T-helper 2 cell treated with Interferon-gamma antibody and Interleukin-4, amounts not matched to agents 5 μg/mL and 100 μg/mL, for 36 hours (primary cell): ENCODE results near the gene TSPAN32.

Source experiments
- DNase-seq: peaks from one replicate; pipeline ENCODE4 v3.0.0; 2021; ENCODE audit warnings: low spot score
- H3K27ac Mint-ChIP-seq: one replicate; pipeline ENCODE4 v1.8.0; 2021; ENCODE audit warnings: mild to moderate bottlenecking, mixed read lengths
- H3K27me3 Mint-ChIP-seq: one replicate; pipeline ENCODE4 v1.8.0; 2021; ENCODE audit warnings: low read depth, mixed read lengths
- H3K36me3 Mint-ChIP-seq: one replicate; pipeline ENCODE4 v1.8.0; 2021; ENCODE audit warnings: low read depth, mixed read lengths
- H3K4me1 Mint-ChIP-seq: one replicate; pipeline ENCODE4 v1.8.0; 2021; ENCODE audit warnings: low read depth, mixed read lengths
- H3K4me3 Mint-ChIP-seq: one replicate; pipeline ENCODE4 v1.8.0; 2022; ENCODE audit warnings: mild to moderate bottlenecking, moderate library complexity, mixed read lengths
- H3K9me3 Mint-ChIP-seq: one replicate; pipeline ENCODE4 v1.8.0; 2021; ENCODE audit warnings: mixed read lengths

TSPAN32 gene

DNA sequence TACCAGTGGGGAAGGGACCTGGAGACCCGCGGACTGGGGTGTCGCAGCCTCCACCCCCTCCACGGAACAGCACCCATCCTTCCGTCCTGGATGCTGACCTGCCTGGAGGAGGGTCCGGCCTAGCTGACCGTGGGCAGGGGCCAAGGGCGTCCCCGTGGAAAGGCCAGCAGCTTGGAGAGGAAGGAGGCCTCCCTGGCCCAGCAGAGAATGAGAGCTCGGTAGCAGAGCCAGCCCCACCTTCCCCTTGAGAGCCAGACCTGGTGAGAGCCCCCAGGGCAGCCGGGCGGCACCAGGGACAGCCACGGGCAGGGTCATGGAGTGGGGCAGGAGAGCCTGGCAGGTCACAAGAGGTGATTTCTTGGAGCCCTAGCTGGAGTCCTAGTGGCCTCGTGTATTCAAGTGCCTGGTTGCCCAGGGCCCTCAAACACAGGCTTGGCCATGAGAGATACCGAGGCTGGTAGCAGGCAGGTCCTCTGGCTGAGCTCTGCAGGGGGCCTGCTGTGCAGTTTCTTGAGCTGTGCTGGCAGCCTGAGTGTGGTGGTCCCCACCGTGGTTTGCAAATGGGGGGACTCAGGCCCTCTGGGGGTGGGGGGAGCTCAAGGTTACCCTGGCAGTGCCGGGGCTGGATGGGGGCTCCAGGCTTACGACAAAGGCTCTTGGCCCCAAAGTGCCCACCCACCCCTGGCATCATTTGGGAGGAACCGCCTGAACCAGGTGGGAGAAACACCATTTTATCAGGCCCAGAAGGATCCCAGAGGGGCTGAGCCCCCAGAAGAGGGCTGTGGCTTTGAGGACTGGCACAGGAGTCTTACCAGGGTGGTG lies 7.6 kb downstream of the TSPAN32 start:
- Mint-ChIP-seq H3K27me3 (no peaks in the 10 kb centered on the region), H3K4me3 (no peak overlapping the region), H3K27ac (no peak overlapping the region), H3K4me1 (peaks cover 11% of the 10 kb centered on the region), H3K36me3 (peaks cover 5% of the 10 kb centered on the region), H3K9me3 (no peaks in the 10 kb centered on the region)
- DNase-seq: no peak

DNA sequence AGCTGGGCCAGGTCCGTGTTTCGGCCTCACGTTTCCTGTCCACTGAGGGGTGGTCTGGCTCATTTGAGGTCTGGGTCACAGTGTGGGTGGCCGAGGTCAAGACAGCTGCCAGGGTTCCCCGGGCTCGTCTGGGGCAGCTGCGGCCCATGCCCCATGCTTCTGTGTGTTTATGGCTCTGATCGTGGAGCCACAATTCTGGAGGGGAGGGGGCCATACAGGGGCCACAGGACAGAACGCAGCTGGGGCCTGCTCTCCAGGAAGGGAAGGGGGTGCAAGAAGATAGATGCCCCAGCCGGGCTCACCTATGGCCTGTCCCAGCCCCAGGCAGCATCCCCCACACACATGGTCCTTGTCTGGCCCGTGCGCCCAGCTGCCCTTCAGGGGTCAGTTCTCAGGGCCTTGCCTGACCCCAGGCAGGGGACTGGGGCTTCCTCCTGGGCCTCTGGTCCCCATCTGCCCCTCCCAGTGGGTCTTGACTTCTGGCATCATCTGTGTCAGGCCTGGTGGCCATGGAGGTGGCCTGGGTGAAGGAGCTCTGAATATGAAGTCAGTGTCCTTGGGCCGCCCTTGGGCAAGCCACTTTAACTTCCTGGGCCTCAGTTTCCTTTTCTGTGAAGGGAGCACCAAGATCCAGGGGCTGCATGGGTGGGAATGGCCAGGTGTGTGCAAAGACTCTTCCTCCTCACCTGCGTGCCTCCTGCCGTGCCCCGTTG lies 8.4 kb downstream of the TSPAN32 start:
- H3K27ac Mint-ChIP-seq: no peak overlapping the region
- no peak for DNase-seq

DNA sequence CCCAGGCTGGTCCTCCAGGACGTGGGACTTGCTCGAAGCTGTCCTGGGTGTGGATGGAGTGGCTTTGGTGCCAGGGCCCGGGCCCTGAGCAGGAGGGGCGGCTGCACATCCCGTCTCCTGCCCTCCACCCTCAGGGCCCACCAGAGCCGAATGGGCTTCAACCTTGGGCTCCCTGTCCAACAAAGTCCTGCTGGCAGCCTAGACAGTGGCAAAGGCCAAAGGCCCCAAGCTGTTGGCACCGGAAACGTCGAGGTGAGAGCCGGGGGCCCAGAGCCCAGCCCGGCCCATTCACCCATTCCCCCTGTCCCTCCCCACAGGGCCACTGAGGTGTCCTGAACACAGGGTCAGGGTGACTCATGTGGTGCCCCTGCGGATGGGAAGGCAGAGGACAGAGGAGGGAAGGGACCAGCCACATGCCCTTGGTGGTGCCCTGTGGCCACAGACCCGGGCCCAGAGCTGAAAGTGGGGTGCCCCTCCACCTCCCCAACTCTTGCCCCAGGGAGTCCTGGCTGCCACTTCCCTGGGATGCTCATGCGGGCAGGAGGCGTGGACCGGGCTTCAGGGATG lies 9.1 kb downstream of the TSPAN32 start:
- no peaks in the 10 kb centered on the region for H3K9me3 Mint-ChIP-seq
- H3K36me3 Mint-ChIP-seq: peaks cover 3% of the 10 kb centered on the region
- no peak for DNase-seq
- no peaks in the 10 kb centered on the region for H3K27me3 Mint-ChIP-seq
- no peak overlapping the region for H3K4me3 Mint-ChIP-seq
- no peak overlapping the region for H3K27ac Mint-ChIP-seq
- peaks cover 7% of the 10 kb centered on the region for H3K4me1 Mint-ChIP-seq

More for the DNA sequence above, 8.4 kb downstream of the TSPAN32 start:
- H3K4me3 Mint-ChIP-seq: no peak overlapping the region
- H3K36me3 Mint-ChIP-seq: peaks cover 5% of the 10 kb centered on the region
- no peaks in the 10 kb centered on the region for H3K9me3 Mint-ChIP-seq
- no peaks in the 10 kb centered on the region for H3K27me3 Mint-ChIP-seq
- H3K4me1 Mint-ChIP-seq: peaks cover 11% of the 10 kb centered on the region

DNA sequence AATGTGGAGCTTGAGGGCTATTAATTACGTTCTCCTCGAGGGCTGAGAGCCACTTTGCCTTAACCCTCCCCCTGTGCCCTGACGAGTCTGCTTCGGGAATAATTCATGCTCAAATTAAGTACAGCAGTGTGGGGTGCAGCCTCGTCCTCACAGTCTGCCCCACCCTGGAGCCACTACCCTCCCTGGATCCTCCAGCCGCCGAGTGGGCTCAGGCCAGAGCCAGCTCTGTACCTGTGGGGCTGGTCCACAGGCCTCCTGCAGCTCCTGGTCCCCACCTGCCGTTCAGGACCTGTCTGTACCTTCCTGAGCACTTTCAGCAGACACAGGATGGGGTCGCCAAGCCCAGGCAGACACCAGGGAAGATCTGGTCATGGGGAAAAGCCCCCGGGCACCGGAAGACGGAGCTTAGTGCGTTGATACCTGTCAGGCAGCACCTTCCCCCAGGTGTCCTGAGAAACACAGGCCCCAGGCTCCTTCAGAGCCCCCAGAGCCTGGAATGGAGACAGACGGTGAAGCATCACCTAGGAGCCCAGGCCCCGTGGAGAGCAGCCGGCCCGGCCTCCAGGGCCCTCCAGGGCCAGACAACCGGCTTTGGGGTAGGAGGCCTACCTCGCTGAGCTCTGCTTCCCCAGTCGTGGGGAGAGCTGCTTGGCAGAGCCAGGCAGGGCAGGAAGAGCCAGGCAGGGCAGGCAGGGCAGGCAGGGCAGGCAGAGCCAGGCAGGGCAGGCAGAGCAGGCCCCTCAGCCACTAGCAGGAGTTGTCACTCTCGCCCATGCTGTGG lies 9.7 kb downstream of the TSPAN32 start:
- Mint-ChIP-seq H3K9me3 (no peaks in the 10 kb centered on the region), H3K27me3 (no peaks in the 10 kb centered on the region), H3K27ac (no peak overlapping the region), H3K4me3 (no peak overlapping the region), H3K36me3 (no peaks in the 10 kb centered on the region), H3K4me1 (peaks cover under 1% of the 10 kb centered on the region)
- no peak for DNase-seq

DNA sequence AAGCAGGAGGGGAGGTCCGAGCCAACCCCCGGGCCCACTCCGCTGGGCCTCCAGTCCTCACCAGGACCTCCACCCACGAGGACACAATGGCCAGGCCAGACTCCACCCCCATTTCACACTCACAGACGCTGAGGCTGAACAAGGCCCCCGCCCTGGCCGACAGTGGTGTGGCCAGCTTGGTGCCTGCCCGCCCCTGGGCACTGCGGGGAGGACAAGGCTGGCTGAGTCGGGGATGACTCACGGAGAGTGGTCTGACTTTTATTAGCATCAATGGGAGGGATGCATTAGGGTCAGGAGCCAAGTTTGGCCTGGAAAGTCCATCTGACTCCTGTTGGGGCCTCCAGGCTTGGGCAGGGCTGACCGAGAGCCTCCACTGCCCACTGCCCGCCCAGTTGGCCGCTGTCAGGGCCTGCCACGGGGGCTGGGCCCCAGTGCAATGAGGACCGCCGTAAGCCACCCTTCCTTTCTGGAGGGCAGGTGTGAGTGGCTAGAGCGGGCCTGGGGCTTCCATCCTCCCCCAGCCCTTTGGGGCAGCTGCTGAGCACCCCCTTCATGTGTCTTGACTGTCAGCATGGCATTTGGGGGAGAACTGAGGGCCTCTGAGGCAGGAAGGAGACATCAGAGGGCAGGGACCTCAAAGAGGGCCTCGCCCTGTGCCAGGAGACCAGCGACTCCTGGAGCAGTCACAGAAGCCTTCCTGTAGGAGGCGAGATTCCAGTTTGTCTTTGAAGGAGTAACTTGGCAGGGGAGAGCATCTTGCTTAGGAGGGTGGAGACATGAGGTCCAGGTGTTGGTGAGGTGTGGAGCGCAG lies 10.6 kb downstream of the TSPAN32 start:
- no peaks in the 10 kb centered on the region for H3K27me3 Mint-ChIP-seq
- H3K4me3 Mint-ChIP-seq: no peak overlapping the region
- H3K9me3 Mint-ChIP-seq: no peaks in the 10 kb centered on the region
- no peaks in the 10 kb centered on the region for H3K36me3 Mint-ChIP-seq
- H3K4me1 Mint-ChIP-seq: no peaks in the 10 kb centered on the region
- DNase-seq: no peak
- H3K27ac Mint-ChIP-seq: no peak overlapping the region

DNA sequence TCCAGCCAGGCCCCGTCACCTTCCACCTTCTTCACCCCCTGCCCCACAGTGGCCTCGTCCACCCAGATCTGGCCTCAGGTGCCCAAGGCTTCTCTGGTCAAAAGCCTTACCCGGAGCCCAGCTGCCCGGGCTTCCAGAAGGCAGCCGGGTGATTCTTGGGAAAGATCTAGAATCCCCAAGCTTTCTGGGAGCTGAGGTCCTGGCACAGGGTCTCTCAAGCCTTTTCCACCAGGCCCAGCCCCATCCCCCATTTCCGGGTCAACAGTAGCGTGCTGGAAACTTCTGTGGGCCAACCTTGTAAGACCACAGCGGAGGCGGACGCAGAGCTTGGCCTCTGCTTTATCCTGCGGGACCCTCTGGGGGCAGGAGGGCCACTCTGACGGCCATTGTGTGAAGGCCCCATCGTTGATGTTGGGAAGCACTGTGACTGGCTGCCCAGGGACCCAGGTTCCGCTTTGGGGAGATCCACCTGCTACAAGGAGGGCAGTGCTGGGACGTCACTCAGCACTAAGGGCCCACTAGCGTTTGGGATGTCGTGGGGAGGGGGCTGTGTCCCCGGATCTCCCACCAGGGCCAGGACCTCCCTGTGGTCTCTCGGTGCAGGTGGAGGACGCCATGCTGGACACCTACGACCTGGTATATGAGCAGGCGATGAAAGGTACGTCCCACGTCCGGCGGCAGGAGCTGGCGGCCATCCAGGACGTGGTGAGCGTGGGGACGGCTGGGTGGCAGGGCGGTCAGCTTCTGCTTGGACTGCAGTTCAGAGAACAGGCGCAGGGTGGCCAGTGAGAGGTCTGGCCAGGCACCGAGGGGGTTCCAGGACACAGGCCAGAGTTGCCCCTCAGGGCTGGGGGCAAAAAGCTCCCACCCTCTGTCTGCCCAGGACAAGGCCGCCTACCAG lies 11.5 kb downstream of the TSPAN32 start:
- DNase-seq: no peak
- no peak overlapping the region for H3K4me3 Mint-ChIP-seq
- no peaks in the 10 kb centered on the region for H3K36me3 Mint-ChIP-seq
- H3K27me3 Mint-ChIP-seq: no peaks in the 10 kb centered on the region
- H3K27ac Mint-ChIP-seq: no peak overlapping the region
- H3K4me1 Mint-ChIP-seq: no peaks in the 10 kb centered on the region
- H3K9me3 Mint-ChIP-seq: no peaks in the 10 kb centered on the region

DNA sequence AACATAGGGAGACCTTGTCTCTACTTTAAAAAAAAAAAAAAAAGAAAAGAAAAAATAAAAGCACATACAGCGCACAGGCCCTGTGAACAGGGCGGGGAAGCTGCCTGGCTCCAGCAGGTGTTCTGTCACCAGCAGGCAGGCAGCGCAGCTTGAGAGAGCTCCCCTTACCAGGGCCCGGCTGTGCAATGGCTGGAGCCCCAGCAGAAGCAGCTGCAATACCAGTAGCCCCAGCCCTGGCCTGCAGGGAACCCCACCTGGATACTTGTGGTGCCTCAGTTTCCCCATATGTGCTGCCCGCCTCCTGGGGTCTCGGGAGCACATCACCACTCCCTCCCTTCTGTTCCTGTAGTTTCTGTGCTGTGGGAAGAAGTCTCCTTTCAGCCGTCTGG lies 12.3 kb downstream of the TSPAN32 start:
- no peak overlapping the region for H3K4me3 Mint-ChIP-seq
- H3K36me3 Mint-ChIP-seq: no peaks in the 10 kb centered on the region
- H3K27me3 Mint-ChIP-seq: no peaks in the 10 kb centered on the region
- H3K4me1 Mint-ChIP-seq: no peaks in the 10 kb centered on the region
- DNase-seq: no peak
- H3K9me3 Mint-ChIP-seq: no peaks in the 10 kb centered on the region
- H3K27ac Mint-ChIP-seq: no peak overlapping the region

DNA sequence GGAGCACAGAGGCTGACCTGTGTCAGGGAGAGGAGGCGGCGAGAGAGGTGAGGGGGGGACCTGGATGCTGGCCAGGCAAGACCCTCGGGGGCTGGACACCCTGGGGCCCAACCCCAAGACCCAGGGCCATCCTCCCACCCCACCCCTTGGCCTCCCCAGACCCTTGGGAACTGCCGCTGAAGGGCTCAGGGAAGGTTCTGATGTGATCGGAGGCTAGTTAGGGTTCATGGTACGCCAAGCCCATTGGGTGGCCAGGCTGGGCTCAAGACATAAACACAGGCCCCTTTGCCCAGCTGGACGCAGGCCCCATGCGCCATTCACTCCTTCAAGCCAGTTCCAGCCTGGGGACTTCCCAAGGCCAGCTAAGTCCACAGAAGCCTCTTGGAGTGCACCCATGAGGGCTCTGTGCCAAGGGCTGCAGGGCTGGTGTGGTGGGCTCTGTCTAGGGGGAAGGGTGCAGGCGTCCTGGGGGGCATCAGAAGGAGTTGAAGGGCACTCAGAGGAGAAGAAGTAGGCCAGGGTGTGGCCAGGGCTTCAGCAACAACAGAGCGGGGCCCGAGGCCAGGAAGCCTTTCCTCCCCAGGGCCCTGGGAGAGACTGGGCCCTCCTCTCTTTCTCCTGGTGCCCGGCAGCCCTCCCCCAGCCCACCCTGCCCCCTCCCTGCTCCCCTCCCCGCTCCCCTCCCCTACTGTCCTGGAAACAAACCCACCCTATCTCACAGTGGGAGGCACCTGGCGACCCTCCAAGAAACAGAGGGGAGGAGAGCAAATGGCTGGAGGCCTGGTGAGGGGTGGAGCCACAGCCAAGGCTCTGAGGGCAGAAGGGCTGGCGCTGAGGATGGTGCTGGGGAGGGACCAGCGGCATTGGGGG lies 12.9 kb downstream of the TSPAN32 start:
- Mint-ChIP-seq H3K9me3 (no peaks in the 10 kb centered on the region), H3K4me1 (no peaks in the 10 kb centered on the region), H3K4me3 (no peak overlapping the region), H3K27ac (no peak overlapping the region), H3K36me3 (no peaks in the 10 kb centered on the region), H3K27me3 (no peaks in the 10 kb centered on the region)
- no peak for DNase-seq

DNA sequence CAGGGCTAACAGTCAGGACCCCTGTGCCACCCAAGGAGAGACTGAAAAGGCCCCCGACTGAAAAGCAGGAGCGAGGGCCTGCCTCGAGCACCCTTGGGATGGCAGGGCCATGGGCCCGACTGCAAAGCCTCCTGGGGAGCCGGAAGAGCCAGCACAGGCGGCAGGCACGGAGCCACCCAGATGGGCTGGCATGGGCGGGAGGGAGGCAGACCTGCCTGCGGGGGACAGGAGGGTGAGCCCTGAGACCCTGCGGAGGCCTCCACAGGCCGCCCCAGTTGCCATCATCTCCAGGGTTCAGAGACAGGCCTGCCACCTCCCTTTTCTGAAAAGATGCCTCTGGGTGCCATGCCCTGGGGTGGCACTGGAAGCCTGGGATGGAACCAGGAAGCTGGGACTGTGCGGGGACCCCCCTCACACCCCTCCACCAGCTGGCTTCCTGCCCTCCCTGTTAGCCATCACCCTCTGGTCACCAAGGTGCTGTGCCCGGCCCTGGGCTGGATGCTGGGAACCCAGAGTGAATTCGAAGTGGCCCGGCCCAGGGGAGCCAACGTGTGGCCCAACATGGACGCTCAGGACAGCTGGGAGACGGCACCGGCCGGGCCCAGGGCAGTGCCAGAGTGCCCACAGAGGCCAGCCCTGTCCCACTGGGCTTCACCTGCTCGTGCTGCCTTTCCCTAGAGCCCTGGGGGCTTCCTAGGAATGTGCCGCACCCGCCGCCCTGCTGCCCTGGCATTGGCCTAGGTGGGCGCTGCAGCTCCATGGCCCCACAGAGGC lies 13.8 kb downstream of the TSPAN32 start:
- Mint-ChIP-seq H3K36me3 (no peaks in the 10 kb centered on the region), H3K27ac (no peak overlapping the region), H3K4me3 (no peak overlapping the region), H3K4me1 (no peaks in the 10 kb centered on the region), H3K9me3 (no peaks in the 10 kb centered on the region), H3K27me3 (no peaks in the 10 kb centered on the region)
- DNase-seq: no peak

DNA sequence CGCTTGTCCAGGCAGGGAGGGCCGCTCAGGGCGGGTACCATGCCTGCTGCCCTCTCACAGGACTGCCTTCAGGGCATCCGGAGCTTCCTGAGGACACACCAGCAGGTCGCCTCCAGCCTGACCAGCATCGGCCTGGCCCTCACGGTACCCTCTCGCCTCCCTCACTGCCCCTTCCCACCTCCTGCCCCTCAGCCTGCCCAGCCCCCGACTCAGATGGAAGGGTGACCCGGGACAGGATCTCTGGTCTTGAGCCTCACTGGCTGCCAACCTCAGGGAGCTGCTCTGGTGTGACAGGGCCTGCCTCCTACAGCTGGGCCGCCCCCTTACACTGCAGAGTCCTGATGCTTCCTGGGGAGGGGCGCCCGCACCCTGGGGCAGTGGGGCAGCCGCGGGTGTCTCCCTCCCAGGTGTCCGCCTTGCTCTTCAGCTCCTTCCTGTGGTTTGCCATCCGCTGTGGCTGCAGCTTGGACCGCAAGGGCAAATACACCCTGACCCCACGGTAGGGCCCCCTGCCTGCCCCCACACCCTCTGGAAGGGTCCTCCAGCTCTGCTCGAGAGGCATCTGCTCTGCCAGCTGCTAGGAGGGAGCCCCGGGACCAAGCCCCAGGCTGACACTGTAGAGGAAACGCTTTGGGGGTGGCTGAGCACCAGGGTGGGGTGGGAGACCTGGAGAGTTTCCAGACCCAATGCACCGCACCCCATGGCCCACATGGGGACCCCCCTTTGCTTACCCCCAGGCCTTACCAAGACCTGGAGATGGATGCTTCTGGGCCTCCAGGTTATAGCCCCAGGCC lies 14.6 kb downstream of the TSPAN32 start:
- Mint-ChIP-seq H3K36me3 (no peaks in the 10 kb centered on the region), H3K4me3 (no peak overlapping the region), H3K4me1 (no peaks in the 10 kb centered on the region), H3K27ac (no peak overlapping the region), H3K27me3 (no peaks in the 10 kb centered on the region), H3K9me3 (no peaks in the 10 kb centered on the region)
- DNase-seq: no peak

DNA sequence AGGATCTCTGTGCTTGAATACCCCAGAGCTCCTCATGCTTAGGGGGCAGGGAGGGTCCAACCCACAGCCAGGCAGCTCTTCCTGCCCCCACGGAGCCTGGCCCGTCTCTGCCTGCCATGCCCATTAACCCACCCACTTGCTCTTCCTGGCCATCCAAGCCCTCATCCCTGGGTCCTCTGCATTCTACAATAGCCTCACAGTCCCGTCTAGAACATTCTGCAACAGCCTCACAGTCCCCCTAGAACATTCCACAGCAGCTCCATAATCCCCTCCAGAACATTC lies 15.1 kb downstream of the TSPAN32 start:
- Mint-ChIP-seq H3K36me3 (no peaks in the 10 kb centered on the region), H3K4me1 (no peaks in the 10 kb centered on the region), H3K4me3 (no peak overlapping the region), H3K27ac (no peak overlapping the region), H3K27me3 (no peaks in the 10 kb centered on the region), H3K9me3 (no peaks in the 10 kb centered on the region)
- DNase-seq: no peak
